ENCODE results near the gene FRMD4A.

GRCh38 chr10:13983035-13983434, 347.7 kb downstream of the FRMD4A start:
- no peak for TF ChIP-seq CTCF (IDR thresholded peaks at IDR 0.05; ENCODE audit: insufficient read depth, low read length)
- TF ChIP-seq POLR2AphosphoS5 (IDR thresholded peaks at IDR 0.05; ENCODE audit: low read depth) = no peak
- TF ChIP-seq SPI1 (IDR thresholded peaks at IDR 0.05; ENCODE audit: borderline replicate concordance, low read depth) = no peak
- TF ChIP-seq REST (IDR thresholded peaks at IDR 0.05; ENCODE audit: insufficient replicate concordance, low read depth) = no peak
- TF ChIP-seq GABPA (IDR thresholded peaks at IDR 0.05; ENCODE audit: low read depth) = no peak

All from HL-60 (cell line).